SU-DHL-6 (cell line): ENCODE results near the gene PLA1A.

Source experiments
- CTCF ChIP-seq: fragments of 200-600 bp; sonication (generic); IDR thresholded peaks from one replicate; pipeline ENCODE4 v1.5.1; 2017; ENCODE audit warnings: antibody characterized with exemption, mild to moderate bottlenecking, low read length, moderate library complexity; ENCODE audit not compliant: insufficient read depth, poor library complexity, severe bottlenecking
- EZH2phosphoT487 ChIP-seq: fragments of 200-600 bp; sonication (generic), shearing (Covaris generic); conservative IDR thresholded peaks from 2 replicates; pipeline ENCODE4 v1.6.1; 2018; ENCODE audit warnings: mild to moderate bottlenecking, antibody characterized with exemption, low read length, moderate library complexity, mixed read lengths

- no peak for TF ChIP-seq CTCF
- TF ChIP-seq EZH2phosphoT487 = no peak
Measured at GRCh38 chr3:119608405-119609000, 10.8 kb downstream of the PLA1A start.
